ENCODE measurements around the gene EXOC1. TPM values are rescaled to one million over a fixed set of nuclear protein-coding genes. Genes with fewer than 3 reads are reported as not detected.

The EXOC1 gene
- total RNA-seq, 1 donor from 2014 or later, result 29.0 TPM

DNA sequence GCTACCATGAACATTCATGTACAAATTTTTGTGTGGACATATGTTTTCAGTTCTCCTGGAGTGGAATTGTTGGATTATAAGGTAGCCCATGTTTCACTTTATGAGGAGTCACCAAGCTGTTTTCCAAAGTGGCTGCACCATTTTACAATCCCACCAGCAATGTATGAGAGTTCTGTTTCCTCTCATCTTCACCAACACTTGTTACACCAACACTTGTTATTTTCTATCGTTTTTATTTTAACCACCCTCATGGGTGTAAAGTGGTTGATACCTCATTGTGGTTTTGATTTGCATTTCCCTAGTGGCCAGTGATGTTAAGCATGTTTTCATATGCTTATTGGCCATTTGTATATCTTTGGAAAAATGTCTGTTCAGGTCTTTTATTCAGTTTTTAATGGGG is 4.1 kb downstream of the EXOC1 start:
- no peak for TF ChIP-seq CTCF (IDR thresholded peaks at IDR 0.05; ENCODE audit: unreplicated experiment)
- no peak overlapping the region for H3K27ac Mint-ChIP-seq
- DNase-seq (ENCODE audit: low spot score in 2 of 2, unreplicated experiment in 2 of 2), result no peak
- H3K27me3 Mint-ChIP-seq (ENCODE audit: low read depth), result peaks cover 3% of the 10 kb centered on the region
- no peak overlapping the region for H3K4me3 Mint-ChIP-seq
- H3K36me3 Mint-ChIP-seq, result peaks cover 24% of the 10 kb centered on the region
- no peaks in the 10 kb centered on the region for H3K4me1 Mint-ChIP-seq
- H3K9me3 Mint-ChIP-seq, result no peaks in the 10 kb centered on the region

DNA sequence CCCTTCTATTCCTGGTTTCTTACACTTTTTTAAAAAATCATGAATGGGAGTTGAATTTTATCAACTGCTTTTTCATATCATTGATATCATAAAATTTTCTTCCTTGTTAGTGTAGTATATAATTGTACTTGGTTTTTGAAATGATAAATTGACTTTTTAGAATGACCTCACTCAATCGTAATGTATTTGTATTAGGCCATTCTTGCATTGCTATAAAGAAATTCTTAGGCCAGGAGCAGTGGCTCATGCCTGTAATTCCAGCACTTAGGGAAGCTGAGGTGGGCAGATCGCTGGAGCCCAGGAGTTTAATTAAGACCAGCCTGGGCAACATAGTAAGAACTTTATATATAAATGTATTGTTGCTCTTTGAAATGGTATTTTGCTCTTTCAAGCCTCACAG is 6.3 kb downstream of the EXOC1 start:
- DNase-seq (ENCODE audit: low spot score in 2 of 2, unreplicated experiment in 2 of 2), result no peak
- peak overlapping the region; percentile 34 for H3K27ac Mint-ChIP-seq
- no peaks in the 10 kb centered on the region for H3K9me3 Mint-ChIP-seq
- H3K36me3 Mint-ChIP-seq, result peaks cover 32% of the 10 kb centered on the region
- TF ChIP-seq CTCF (IDR thresholded peaks at IDR 0.05; ENCODE audit: unreplicated experiment), result no peak
- H3K4me3 Mint-ChIP-seq, result no peak overlapping the region
- no peaks in the 10 kb centered on the region for H3K27me3 Mint-ChIP-seq (ENCODE audit: low read depth)
- no peaks in the 10 kb centered on the region for H3K4me1 Mint-ChIP-seq

GRCh38 chr4:55864577-55865223 is 11.3 kb downstream of the EXOC1 start:
- Mint-ChIP-seq H3K4me1 (peaks cover 8% of the 10 kb centered on the region), H3K9me3 (no peaks in the 10 kb centered on the region), H3K27me3 (ENCODE audit: low read depth) (no peaks in the 10 kb centered on the region), H3K36me3 (peaks cover 24% of the 10 kb centered on the region), H3K27ac (no peak overlapping the region), H3K4me3 (no peak overlapping the region)
- no peak for DNase-seq (ENCODE audit: low spot score in 2 of 2, unreplicated experiment in 2 of 2)
- no peak for TF ChIP-seq CTCF (IDR thresholded peaks at IDR 0.05; ENCODE audit: unreplicated experiment)

GRCh38 chr4:55865228-55865806 is 11.9 kb downstream of the EXOC1 start:
- no peak for TF ChIP-seq CTCF (IDR thresholded peaks at IDR 0.05; ENCODE audit: unreplicated experiment)
- Mint-ChIP-seq H3K36me3 (peaks cover 24% of the 10 kb centered on the region), H3K9me3 (no peaks in the 10 kb centered on the region), H3K4me1 (peaks cover 8% of the 10 kb centered on the region), H3K27me3 (ENCODE audit: low read depth) (no peaks in the 10 kb centered on the region), H3K4me3 (no peak overlapping the region), H3K27ac (peak overlapping the region; percentile 66)
- no peak for DNase-seq (ENCODE audit: low spot score in 2 of 2, unreplicated experiment in 2 of 2)

DNA sequence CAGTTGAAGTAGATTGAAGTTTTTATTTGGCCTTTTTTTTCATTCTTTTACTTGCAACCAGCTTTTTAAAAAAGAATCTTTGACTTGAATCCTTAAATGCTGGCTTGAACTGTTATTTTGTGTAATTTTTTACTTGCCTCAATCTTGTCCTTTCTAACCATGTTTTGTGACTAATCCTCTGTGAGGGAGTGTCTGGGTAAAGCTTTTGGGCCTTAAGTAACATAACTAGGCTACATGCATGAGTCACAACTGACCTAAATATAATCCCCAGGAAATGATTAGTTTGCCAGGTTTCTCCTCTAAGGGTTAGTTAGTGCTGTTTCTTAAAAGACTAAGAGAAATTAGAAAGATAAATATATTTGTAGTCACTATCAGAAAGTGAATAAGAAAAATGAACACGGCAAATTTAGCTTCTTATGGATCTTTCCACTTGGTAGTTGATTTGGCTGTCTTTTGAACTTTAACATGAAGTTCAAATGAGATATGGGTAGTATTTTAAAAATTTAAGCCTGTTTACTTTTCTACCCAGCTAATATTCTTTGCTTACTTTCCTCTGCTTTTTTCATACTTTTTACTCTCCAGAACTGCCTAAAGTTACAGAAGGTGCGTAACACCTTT is 13.0 kb downstream of the EXOC1 start:
- Mint-ChIP-seq H3K27ac (peak overlapping the region; percentile 66), H3K9me3 (no peaks in the 10 kb centered on the region), H3K27me3 (ENCODE audit: low read depth) (no peaks in the 10 kb centered on the region), H3K4me1 (peaks cover 8% of the 10 kb centered on the region), H3K4me3 (no peak overlapping the region), H3K36me3 (peaks cover 28% of the 10 kb centered on the region)
- DNase-seq (ENCODE audit: low spot score in 2 of 2, unreplicated experiment in 2 of 2), result no peak
- TF ChIP-seq CTCF (IDR thresholded peaks at IDR 0.05; ENCODE audit: unreplicated experiment), result no peak
